Osteoblast (primary cell): ENCODE results near the gene PDE10A. TPM values are rescaled to one million over a fixed set of nuclear protein-coding genes. Genes with fewer than 3 reads are reported as not detected.

Experiments used
- DNase-seq: peaks from one replicate; pipeline ENCODE4 v3.0.0; 2011; ENCODE audit warnings: low spot score, mixed read lengths; ENCODE audit not compliant: insufficient read length; ENCODE audit errors: missing footprints
- H2AFZ ChIP-seq: 2 replicates; pipeline ENCODE4 v1.6.0; 2011; ENCODE audit warnings: mild to moderate bottlenecking, low read length
- H3K27ac ChIP-seq: 2 replicates; pipeline ENCODE4 v1.5.1; 2011; ENCODE audit warnings: mild to moderate bottlenecking, low read depth, low read length, moderate library complexity
- H3K27me3 ChIP-seq: 2 replicates; pipeline ENCODE4 v1.6.0; 2012; ENCODE audit warnings: mild to moderate bottlenecking, control low read depth, inconsistent platforms, low read length, moderate library complexity; ENCODE audit not compliant: insufficient read depth
- H3K36me3 ChIP-seq: 2 replicates; pipeline ENCODE4 v1.5.1; 2011; ENCODE audit warnings: mild to moderate bottlenecking, low read length, control low read depth, moderate library complexity; ENCODE audit not compliant: insufficient read depth
- H3K4me1 ChIP-seq: 2 replicates; pipeline ENCODE4 v1.5.1; 2011; ENCODE audit warnings: mild to moderate bottlenecking, low read length, control low read depth, moderate library complexity; ENCODE audit not compliant: insufficient read depth
- H3K4me2 ChIP-seq: 2 replicates; pipeline ENCODE4 v1.6.0; 2011; ENCODE audit warnings: mild to moderate bottlenecking, low read length; ENCODE audit not compliant: insufficient read depth
- H3K4me3 ChIP-seq: fragments of 200-600 bp; sonication (generic); 3 replicates; pipeline ENCODE4 v1.5.1; 2012; ENCODE audit warnings: mild to moderate bottlenecking, low read length, inconsistent platforms; ENCODE audit not compliant: insufficient read depth
- H3K79me2 ChIP-seq: 2 replicates; pipeline ENCODE4 v1.6.0; 2012; ENCODE audit warnings: mild to moderate bottlenecking, low read length, control low read depth, inconsistent platforms; ENCODE audit not compliant: insufficient read depth
- H3K9me3 ChIP-seq: 2 replicates; pipeline ENCODE4 v1.5.1; 2011; ENCODE audit warnings: low read depth, low read length, control low read depth
- H4K20me1 ChIP-seq: 2 replicates; pipeline ENCODE4 v1.6.0; 2012; ENCODE audit warnings: mild to moderate bottlenecking, low read length, control low read depth; ENCODE audit not compliant: insufficient read depth
- total RNA-seq: library from RNA; depleted of rRNA; stranded (reverse); fragments of >200 nt; gene quantifications from 2 replicates; pipeline ENCODE4 v1.2.3, GENCODE V29; 2012
- TF ChIP-seq, protein P1 (sequence below): IDR thresholded peaks from 2 replicates; pipeline ENCODE4 v1.5.1; 2011; ENCODE audit warnings: mild to moderate bottlenecking, low read depth, low read length, moderate library complexity; ENCODE audit errors: extremely low read depth

PDE10A gene
- total RNA-seq, 1 donor: 3.3 TPM

GRCh38 chr6:165618241-165618640 lies 44.8 kb downstream of the PDE10A start:
- H3K4me3 ChIP-seq: no peak overlapping the region
- no peak overlapping the region for H3K27ac ChIP-seq
- no peaks in the 10 kb centered on the region for H4K20me1 ChIP-seq
- H3K36me3 ChIP-seq: no peaks in the 10 kb centered on the region
- H3K79me2 ChIP-seq: peaks cover 2% of the 10 kb centered on the region
- H3K4me2 ChIP-seq: no peak overlapping the region
- no peaks in the 10 kb centered on the region for H3K9me3 ChIP-seq
- H3K27me3 ChIP-seq: no peaks in the 10 kb centered on the region
- no peak for DNase-seq
- no peaks in the 10 kb centered on the region for H3K4me1 ChIP-seq
- TF ChIP-seq, protein P1, sequence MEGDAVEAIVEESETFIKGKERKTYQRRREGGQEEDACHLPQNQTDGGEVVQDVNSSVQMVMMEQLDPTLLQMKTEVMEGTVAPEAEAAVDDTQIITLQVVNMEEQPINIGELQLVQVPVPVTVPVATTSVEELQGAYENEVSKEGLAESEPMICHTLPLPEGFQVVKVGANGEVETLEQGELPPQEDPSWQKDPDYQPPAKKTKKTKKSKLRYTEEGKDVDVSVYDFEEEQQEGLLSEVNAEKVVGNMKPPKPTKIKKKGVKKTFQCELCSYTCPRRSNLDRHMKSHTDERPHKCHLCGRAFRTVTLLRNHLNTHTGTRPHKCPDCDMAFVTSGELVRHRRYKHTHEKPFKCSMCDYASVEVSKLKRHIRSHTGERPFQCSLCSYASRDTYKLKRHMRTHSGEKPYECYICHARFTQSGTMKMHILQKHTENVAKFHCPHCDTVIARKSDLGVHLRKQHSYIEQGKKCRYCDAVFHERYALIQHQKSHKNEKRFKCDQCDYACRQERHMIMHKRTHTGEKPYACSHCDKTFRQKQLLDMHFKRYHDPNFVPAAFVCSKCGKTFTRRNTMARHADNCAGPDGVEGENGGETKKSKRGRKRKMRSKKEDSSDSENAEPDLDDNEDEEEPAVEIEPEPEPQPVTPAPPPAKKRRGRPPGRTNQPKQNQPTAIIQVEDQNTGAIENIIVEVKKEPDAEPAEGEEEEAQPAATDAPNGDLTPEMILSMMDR: no peak
- no peak overlapping the region for H2AFZ ChIP-seq

DNA sequence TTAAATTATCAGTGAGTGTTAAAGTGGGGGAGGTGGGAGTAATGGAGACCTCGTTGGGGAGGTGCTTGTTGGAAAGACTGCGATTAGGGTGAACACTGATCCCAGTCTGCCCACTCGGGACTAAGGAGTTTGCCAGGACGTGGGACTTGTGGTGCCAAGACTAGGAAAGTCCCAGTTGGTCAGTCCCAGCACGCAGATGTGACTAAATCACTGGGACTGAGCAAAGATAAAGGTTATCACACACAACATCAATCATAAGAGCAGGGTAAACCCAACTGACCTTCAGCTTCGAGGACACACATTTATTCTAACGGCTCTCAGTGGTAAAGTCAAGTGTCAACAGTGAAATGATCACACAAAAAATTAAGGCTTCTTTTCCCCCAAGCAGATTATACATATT lies 45.5 kb downstream of the PDE10A start:
- DNase-seq: no peak
- Histone ChIP-seq H3K9me3 (no peaks in the 10 kb centered on the region), H2AFZ (no peak overlapping the region), H3K4me1 (no peaks in the 10 kb centered on the region), H3K4me3 (no peak overlapping the region), H4K20me1 (no peaks in the 10 kb centered on the region), H3K27me3 (no peaks in the 10 kb centered on the region), H3K79me2 (peaks cover 2% of the 10 kb centered on the region), H3K27ac (no peak overlapping the region), H3K4me2 (no peak overlapping the region), H3K36me3 (no peaks in the 10 kb centered on the region)
- TF ChIP-seq, protein P1: no peak

- no peaks in the 10 kb centered on the region for H3K9me3 ChIP-seq
- peak overlapping the region; percentile 96 for H3K4me2 ChIP-seq
- DNase-seq: no peak
- no peaks in the 10 kb centered on the region for H3K4me1 ChIP-seq
- H3K36me3 ChIP-seq: no peaks in the 10 kb centered on the region
- peak overlapping the region; percentile 96 for H2AFZ ChIP-seq
- H4K20me1 ChIP-seq: no peaks in the 10 kb centered on the region
- H3K27ac ChIP-seq: peak overlapping the region; percentile 90
- TF ChIP-seq, protein P1: no peak
- peaks cover 2% of the 10 kb centered on the region for H3K79me2 ChIP-seq
- no peaks in the 10 kb centered on the region for H3K27me3 ChIP-seq
- peak overlapping the region; percentile 74 for H3K4me3 ChIP-seq
Observed at GRCh38 chr6:165616116-165616515, 46.9 kb downstream of the PDE10A start.

- H4K20me1 ChIP-seq: no peaks in the 10 kb centered on the region
- H3K27ac ChIP-seq: peak overlapping the region; percentile 90
- H3K4me1 ChIP-seq: no peaks in the 10 kb centered on the region
- H3K36me3 ChIP-seq: no peaks in the 10 kb centered on the region
- DNase-seq: no peak
- H3K9me3 ChIP-seq: no peaks in the 10 kb centered on the region
- H3K4me2 ChIP-seq: peak overlapping the region; percentile 96
- TF ChIP-seq, protein P1: no peak
- H3K27me3 ChIP-seq: no peaks in the 10 kb centered on the region
- peak overlapping the region; percentile 74 for H3K4me3 ChIP-seq
- H3K79me2 ChIP-seq: peaks cover 2% of the 10 kb centered on the region
- peak overlapping the region; percentile 96 for H2AFZ ChIP-seq
Observed at GRCh38 chr6:165615636-165616035, 47.4 kb downstream of the PDE10A start.
